HG03378 (cell line): ENCODE data around the gene ACER1.
"Not testable (repeated sequence)": the region's sequence is repeated elsewhere in the genome, so short reads cannot be mapped to it uniquely, and the experiment has no call there.

Source experiments
- ATAC-seq: cut with Tn5 transposase; IDR thresholded peaks from one replicate; pipeline ENCODE4 v1.9.1; 2021; ENCODE audit warnings: mild to moderate bottlenecking, moderate library complexity; ENCODE audit not compliant: unreplicated experiment

ACER1 gene, protein sequence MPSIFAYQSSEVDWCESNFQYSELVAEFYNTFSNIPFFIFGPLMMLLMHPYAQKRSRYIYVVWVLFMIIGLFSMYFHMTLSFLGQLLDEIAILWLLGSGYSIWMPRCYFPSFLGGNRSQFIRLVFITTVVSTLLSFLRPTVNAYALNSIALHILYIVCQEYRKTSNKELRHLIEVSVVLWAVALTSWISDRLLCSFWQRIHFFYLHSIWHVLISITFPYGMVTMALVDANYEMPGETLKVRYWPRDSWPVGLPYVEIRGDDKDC

GRCh38 chr19:6333439-6333838, at the start of gene ACER1:
Gene ACER1 (minus strand): TSS chr19:6333612. CDS start chr19:6333551, 61 bp downstream.
- ATAC-seq = no peak

DNA sequence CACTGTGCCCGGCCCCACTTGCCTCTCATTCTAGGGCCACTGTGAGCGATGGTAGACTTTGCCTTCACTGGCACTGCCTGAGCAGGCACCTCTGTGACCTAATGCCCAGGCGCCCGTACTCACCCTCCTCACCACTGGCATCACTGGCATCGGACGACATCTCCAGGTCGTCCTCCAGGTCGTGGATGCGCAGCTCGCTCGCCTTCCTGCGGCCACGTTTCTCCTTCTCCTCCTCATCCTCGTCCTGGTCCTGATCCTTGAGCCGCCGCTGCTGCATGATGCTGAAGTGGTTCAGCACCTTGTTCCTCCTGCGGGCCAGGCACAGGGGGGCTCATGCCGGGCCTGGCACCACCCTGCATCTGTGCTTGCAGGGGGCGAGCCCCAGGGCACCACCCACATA, 49.8 kb upstream of the ACER1 start:
- no peak for ATAC-seq

GRCh38 chr19:6381030-6381750, 47.8 kb upstream of the ACER1 start:
- no peak for ATAC-seq

DNA sequence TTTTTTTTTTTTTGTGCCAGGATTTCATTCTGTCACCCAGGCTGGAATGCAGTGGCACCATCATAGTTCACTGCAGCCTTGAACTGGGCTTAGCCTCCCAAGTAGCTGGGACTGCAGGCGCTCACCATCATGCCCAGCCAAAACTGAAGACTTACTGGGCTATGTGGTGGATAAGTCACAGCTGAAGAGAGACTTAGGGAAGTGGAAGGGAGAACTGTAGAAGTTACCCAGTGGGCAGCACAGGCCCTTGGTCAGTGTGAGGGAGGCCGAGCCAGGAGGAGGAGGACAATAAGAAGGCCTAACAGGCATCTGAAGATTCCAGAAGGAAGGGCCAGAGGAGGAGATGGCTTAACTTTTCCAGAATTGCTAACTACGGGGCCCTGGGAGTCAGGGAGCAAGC, 46.3 kb upstream of the ACER1 start:
- no peak for ATAC-seq

- no peak for ATAC-seq
Measured at GRCh38 chr19:6378486-6378885, 45.1 kb upstream of the ACER1 start.

- ATAC-seq = no peak
Measured at GRCh38 chr19:6378041-6378440, 44.6 kb upstream of the ACER1 start.

DNA sequence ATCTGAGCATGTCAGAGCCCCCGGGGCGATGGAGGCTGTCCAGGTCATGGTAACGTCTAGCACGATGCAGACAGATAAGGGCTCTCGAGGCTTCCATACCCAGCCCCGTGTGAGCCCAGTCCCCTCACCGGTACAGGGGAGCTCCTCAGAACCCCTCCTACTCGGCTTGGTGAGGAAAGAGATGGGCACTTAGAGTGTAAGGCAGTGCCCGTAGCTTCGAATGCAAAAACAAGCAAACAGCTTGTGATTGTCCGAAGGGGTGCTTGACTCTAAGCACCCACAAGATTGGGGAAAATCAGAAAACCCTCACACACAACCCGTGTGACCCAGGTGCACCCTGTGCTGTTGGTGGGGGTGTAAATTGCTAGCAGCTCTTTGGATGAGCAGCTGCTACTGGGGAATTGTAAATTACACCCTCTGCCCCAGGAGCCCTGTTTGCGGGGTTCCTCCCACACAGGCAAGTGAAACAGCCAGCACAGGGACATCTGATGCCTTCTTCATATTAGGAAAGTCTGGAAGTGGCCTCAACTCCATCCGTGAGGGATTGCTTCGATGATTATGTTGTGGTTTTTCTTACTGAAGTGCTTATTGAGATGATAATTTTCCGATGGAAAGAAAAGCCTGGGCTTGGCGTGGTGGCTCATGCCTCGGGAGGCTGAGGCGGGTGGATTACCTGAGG, 43.2 kb upstream of the ACER1 start:
- ATAC-seq = no peak

DNA sequence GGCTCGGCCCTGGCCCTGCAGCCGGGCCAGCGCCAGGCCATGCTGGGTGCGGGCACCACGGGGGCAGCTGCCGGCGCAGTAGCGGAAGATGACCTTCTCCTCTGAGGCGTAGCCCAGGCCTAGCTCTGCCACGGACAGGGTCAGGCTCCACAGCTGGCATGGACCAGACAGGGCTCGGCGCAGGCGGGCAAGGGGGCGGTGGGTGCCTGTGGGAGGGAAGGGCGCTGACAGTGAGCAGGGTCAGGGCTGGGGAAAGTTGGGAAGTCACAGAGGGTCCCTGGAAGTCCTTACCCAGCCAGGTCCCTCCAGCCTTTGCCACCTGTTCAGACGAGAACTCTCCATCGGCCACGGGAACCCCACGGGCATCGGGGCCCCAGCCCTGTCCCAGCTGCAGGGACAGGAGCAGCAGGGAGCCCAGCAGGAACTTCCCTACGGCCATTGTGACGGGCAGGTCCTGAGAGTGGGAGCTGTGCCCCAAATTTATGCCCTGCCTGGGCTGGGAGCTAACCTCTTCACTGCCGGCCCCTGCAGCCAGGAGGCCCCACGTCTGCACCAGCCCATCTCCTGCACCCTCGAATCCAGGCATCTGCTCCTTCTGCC, 42.1 kb upstream of the ACER1 start, which contains the start of gene PSPN:
Gene PSPN (minus strand): TSS at position 523 of the 600 bp plus-strand sequence. CDS start 84 bp downstream, at position 439.
- no peak for ATAC-seq

DNA sequence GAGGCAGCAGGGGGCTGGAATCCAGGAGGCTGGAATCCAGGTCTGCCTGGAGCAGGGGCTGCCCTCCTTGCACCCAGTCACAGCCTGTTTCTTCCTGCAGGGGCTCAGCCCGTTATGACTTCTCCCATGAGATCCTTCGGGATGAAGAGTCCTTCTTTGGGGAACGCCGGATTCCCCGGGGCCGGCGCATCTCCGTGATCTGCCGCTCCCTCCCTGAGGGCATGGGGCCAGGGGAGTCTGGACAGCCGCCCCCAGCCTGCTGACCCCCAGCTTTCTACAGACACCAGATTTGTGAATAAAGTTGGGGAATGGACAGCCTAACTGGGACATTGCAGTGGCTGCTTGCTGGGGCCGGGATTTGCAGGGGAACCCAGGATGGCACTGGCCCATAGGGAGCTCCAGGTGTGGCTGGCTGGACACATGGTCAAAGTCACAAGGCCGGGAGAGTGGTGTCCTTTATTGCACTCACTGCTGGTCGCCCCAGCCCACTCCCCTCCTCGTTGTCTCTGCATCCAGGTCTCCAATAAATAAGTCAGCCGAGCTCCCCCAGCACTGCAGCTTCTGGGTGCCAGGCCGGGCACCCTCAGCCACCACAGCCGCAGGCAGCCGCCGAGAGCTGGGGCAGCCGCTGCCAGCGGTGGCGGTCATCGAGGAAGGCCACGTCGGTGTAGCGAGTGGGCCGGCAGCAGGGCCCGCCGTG, 41.4 kb upstream of the ACER1 start:
- no peak for ATAC-seq

GRCh38 chr19:6374161-6374709, 40.8 kb upstream of the ACER1 start:
- no peak for ATAC-seq

GRCh38 chr19:6373813-6374108, 40.3 kb upstream of the ACER1 start:
- no peak for ATAC-seq

- peak; percentile 38 for ATAC-seq
Measured at GRCh38 chr19:6373096-6373812, 39.8 kb upstream of the ACER1 start.

- peak; percentile 79 for ATAC-seq
Measured at GRCh38 chr19:6372594-6373095, 39.2 kb upstream of the ACER1 start, which contains the start of gene ALKBH7. Gene ALKBH7 (plus strand): TSS chr19:6372794. CDS start chr19:6372821, 27 bp downstream.

DNA sequence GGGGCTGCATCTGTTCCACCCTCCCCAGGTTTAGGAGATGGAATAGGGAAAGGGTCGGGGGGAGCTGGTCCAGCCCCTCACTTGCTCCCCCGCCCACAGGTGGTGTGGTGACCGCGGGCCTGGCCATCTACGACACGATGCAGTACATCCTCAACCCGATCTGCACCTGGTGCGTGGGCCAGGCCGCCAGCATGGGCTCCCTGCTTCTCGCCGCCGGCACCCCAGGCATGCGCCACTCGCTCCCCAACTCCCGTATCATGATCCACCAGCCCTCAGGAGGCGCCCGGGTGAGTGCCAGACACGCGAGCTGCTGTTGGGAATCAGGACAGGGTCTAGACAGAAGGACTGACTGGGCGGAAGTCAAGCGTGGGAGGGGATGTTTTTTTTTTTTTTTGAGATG, 30.9 kb upstream of the ACER1 start:
- no peak for ATAC-seq

- ATAC-seq = no peak
Measured at GRCh38 chr19:6362351-6362801, 29.0 kb upstream of the ACER1 start.

DNA sequence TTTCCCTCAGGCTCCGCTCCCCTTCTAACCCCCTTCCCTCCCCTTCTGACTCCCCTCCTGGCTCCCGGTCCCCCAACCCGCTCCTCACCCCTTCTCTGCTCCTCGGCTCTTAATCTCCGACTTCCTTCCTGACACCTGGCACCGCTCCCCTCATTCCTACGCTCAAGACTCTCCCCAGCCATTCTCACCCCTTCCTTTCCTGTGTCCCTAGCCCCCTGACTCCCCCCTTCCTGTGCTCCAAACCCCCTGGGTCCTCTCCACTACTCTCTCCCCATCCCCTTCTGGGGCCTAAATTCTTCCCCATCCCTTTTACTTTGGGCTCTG, 28.6 kb upstream of the ACER1 start:
- no peak for ATAC-seq

DNA sequence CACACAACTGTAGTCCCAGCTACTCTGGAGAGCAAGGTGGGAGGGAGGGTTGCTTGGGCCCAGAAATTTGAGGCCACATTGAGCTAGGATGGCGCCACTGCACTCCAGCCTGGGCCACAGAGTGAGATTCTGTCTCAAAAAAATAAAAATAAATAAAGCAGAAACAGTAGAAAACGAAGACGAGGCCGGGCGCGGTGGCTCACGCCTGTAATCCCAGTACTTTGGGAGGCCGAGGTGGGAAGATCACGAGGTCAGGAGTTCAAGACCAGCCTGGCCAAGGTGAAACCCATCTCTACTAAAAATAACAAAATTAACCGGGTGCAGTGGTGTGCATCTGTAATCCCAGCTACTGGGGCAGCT, 27.4 kb upstream of the ACER1 start:
- not testable (repeated sequence) for ATAC-seq

GRCh38 chr19:6360445-6360844, 27.0 kb upstream of the ACER1 start:
- not testable (repeated sequence) for ATAC-seq

DNA sequence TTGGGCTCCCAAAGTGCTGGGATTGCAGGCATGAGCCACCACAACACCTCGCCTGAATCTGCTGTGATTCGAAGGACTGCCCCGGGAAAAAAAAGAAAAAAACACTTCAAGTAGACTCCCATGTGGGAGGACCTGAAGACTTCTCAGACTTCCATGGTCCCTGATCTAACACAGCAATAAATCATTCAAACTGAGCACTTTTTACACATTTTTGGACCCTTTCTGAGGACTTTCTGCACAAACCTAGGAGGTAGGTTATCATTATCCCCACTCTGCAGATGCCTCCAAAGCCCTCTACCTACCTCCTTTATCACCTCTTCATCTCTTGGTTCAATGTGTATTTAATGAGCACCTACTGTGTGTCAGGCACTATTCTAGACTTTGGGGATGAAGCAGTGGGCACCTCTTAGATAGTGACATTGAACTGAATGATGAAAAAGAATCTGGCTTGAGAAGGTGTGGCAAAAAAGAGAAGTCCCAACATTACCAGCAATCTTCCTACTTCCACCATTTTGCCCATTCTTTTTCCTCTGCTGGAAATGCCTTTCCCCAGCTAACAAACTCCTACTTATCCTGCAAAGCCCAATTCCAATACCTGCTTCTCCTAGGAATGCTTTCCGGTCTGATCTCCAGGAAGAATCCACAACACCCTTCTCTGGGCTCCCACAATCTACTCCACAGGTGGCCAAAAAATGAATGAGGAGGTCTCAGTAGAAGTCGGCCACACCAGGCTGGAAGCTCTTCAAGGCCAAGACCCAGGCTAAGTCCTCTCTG, 26.3 kb upstream of the ACER1 start:
- no peak for ATAC-seq
